ENCODE measurements around the gene SNTB2. TPM values are rescaled to one million over a fixed set of nuclear protein-coding genes. Genes with fewer than 3 reads are reported as not detected.

Gene SNTB2
- total RNA-seq, 2 experiments from 2014 or later = 11.8 to 13.0 TPM

DNA sequence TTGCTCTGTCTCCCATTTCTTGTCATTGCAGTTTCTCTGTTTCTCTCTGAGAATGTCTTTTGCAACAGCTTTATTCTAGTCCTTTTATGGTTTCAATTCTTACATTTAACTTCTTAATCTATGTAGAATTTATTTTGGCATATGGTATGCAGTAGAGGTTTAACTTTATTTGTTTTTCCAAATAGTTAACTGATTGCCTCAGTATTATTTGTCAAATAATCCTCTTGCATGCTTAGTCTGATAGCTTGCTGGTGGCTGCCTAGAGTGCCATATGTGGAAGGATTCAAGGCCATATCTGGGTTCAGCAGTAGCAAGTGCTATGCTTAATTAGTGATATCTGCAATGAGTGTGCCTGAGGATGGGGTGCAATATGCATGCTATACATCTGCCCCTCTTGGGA, 6.9 kb downstream of the SNTB2 start:
- DNase-seq = no peak
- ChIA-PET CTCF (no interaction called here), POLR2A (no interaction called here)
- ATAC-seq = no peak
- intact Hi-C loops (cut with micrococcal nuclease) = no loop called here
- no peaks in the 10 kb centered on the region for H3K9me3 Mint-ChIP-seq
- H3K36me3 Mint-ChIP-seq (ENCODE audit: low read depth) = peaks cover 4% of the 10 kb centered on the region
- no peaks in the 10 kb centered on the region for H3K27me3 Mint-ChIP-seq
- H3K4me3 Mint-ChIP-seq = no peak overlapping the region
- no peak overlapping the region for H3K27ac Mint-ChIP-seq
- TF ChIP-seq, protein P1, sequence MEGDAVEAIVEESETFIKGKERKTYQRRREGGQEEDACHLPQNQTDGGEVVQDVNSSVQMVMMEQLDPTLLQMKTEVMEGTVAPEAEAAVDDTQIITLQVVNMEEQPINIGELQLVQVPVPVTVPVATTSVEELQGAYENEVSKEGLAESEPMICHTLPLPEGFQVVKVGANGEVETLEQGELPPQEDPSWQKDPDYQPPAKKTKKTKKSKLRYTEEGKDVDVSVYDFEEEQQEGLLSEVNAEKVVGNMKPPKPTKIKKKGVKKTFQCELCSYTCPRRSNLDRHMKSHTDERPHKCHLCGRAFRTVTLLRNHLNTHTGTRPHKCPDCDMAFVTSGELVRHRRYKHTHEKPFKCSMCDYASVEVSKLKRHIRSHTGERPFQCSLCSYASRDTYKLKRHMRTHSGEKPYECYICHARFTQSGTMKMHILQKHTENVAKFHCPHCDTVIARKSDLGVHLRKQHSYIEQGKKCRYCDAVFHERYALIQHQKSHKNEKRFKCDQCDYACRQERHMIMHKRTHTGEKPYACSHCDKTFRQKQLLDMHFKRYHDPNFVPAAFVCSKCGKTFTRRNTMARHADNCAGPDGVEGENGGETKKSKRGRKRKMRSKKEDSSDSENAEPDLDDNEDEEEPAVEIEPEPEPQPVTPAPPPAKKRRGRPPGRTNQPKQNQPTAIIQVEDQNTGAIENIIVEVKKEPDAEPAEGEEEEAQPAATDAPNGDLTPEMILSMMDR (IDR thresholded peaks at IDR 0.05) = no peak
- H3K4me1 Mint-ChIP-seq (ENCODE audit: low read depth) = peaks cover 27% of the 10 kb centered on the region

DNA sequence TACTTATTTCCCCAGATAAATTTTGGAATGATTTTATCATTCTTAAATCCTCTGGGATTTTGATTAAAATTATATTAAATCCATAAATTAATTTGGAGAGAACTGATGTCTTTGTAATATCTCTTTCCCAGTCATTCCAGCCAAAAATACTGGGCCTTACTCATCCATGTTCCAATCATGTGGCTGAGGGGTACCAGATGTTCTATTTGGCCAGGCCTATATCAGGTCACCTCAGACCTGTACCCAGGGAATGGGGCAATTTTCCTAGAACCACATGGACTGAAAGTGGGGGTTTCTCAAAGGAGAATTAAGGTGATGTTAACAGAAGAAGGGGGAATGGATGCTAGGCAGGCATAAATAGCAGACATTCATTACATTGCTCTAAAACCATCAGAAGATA, 7.5 kb downstream of the SNTB2 start:
- no peak for ATAC-seq
- intact Hi-C loops (cut with micrococcal nuclease) = no loop called here
- TF ChIP-seq, protein P1 (IDR thresholded peaks at IDR 0.05) = no peak
- POLR2A ChIA-PET = interaction anchor here (1.3 kb wide), 1 partner anchor 9 kb away, joined by 3 read pairs; no protein-coding TSS in a partner anchor
- Mint-ChIP-seq H3K27ac (no peak overlapping the region), H3K27me3 (no peaks in the 10 kb centered on the region), H3K4me3 (no peak overlapping the region), H3K36me3 (ENCODE audit: low read depth) (peaks cover 4% of the 10 kb centered on the region), H3K4me1 (ENCODE audit: low read depth) (peaks cover 22% of the 10 kb centered on the region), H3K9me3 (no peaks in the 10 kb centered on the region)
- DNase-seq = no peak
- CTCF ChIA-PET = no interaction called here

DNA sequence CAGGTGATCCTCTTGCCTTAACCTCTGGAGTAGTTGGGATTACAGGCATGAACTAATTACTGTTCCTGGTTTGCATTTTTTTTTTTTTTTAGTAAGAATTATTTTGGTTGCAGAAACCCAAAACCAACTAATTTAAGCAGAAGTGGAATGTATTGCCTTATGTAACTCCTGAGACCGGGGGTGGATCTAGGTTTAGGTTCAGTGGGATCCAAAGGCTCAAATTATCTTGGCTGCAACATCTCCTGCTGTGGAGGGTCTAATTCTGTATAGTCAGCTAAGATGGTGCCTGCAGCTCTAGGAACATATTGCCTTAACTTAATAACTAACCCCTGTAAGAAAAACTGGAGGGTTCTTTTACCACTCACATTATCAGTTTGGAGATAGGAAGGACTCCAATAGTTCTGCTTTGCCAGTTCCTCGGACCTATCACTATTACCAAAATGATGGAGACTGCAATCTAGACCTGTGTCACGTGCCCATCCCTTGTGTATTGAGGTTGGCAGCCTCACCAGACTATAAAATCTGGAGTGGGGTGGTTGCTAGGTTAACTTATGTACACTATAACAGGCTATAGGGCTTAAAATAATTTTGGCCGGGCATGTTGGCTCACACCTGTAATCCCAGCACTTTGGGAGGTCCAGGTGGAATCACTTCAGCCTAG, 8.5 kb downstream of the SNTB2 start:
- DNase-seq (no peak), ATAC-seq (no peak)
- peaks cover 16% of the 10 kb centered on the region for H3K4me1 Mint-ChIP-seq (ENCODE audit: low read depth)
- no peak overlapping the region for H3K4me3 Mint-ChIP-seq
- no peak overlapping the region for H3K27ac Mint-ChIP-seq
- POLR2A ChIA-PET = interaction anchor here (1.3 kb wide), 1 partner anchor 8 kb away, joined by 3 read pairs; no protein-coding TSS in a partner anchor
- no peaks in the 10 kb centered on the region for H3K9me3 Mint-ChIP-seq
- CTCF ChIA-PET = no interaction called here
- intact Hi-C loops (cut with micrococcal nuclease) = no loop called here
- H3K36me3 Mint-ChIP-seq (ENCODE audit: low read depth) = peaks cover 4% of the 10 kb centered on the region
- TF ChIP-seq, protein P1 (IDR thresholded peaks at IDR 0.05) = no peak
- H3K27me3 Mint-ChIP-seq = no peaks in the 10 kb centered on the region

DNA sequence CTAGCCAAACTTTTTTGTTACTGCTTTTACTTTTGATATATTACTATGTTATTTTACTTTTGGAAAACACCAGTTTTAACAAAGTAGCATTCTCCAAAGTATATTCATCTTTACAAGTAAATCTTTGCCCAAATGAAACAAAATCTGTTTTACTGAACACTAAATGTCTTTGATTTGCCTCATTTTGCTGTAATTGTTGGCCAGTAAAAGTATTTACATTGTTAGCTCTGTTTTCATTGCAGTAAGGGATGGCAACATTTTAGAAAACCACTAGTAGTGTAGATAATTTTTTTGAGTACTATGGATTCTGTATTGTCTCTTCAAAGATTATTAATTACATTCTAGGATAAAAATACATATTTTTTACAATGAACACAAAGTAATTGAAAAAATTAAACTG, 10.6 kb downstream of the SNTB2 start:
- POLR2A ChIA-PET = interaction anchor here (1.3 kb wide), 1 partner anchor 11 kb away, joined by 3 read pairs; the partner anchor contains the start of gene SNTB2
- H3K36me3 Mint-ChIP-seq (ENCODE audit: low read depth) = no peaks in the 10 kb centered on the region
- intact Hi-C loops (cut with micrococcal nuclease) = no loop called here
- H3K27ac Mint-ChIP-seq = no peak overlapping the region
- ATAC-seq (no peak), DNase-seq (no peak)
- CTCF ChIA-PET = interaction anchor here (2.0 kb wide), 1 partner anchor 9 kb away, joined by 5 read pairs; no protein-coding TSS in a partner anchor
- no peaks in the 10 kb centered on the region for H3K27me3 Mint-ChIP-seq
- TF ChIP-seq, protein P1 (IDR thresholded peaks at IDR 0.05) = no peak
- H3K4me3 Mint-ChIP-seq = no peak overlapping the region
- no peaks in the 10 kb centered on the region for H3K9me3 Mint-ChIP-seq
- H3K4me1 Mint-ChIP-seq (ENCODE audit: low read depth) = peaks cover 9% of the 10 kb centered on the region

DNA sequence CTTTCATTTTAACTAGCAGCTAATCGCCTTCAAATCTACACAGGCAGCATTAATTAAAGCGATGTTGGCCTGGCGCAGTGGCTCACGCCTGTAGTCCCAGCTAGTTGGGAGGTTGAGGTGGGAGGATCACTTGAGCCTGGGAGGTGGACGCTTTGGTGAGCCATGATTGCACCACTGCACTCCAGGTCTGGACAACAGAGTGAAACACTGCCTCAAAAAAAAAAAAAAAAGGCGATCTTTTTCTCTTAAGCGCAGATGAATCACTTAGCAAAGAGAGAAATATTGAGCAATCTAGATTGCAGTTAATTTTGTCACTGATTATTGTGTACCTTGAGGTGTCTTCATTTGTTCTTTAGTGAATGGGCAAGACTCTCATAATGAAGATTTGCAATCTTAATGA, 12.4 kb downstream of the SNTB2 start:
- no peak for DNase-seq
- no peak overlapping the region for H3K27ac Mint-ChIP-seq
- H3K4me1 Mint-ChIP-seq (ENCODE audit: low read depth) = peaks cover 13% of the 10 kb centered on the region
- H3K4me3 Mint-ChIP-seq = no peak overlapping the region
- CTCF ChIA-PET = no interaction called here
- no peaks in the 10 kb centered on the region for H3K27me3 Mint-ChIP-seq
- TF ChIP-seq, protein P1 (IDR thresholded peaks at IDR 0.05) = no peak
- no peak for ATAC-seq
- intact Hi-C loops (cut with micrococcal nuclease) = no loop called here
- POLR2A ChIA-PET = no interaction called here
- no peaks in the 10 kb centered on the region for H3K36me3 Mint-ChIP-seq (ENCODE audit: low read depth)
- no peaks in the 10 kb centered on the region for H3K9me3 Mint-ChIP-seq

All from activated CD8-positive, alpha-beta T cell treated with anti-CD3 and anti-CD28 coated beads for 36 hours (primary cell).